ENCODE measurements around the gene IGLL5.

- TF ChIP-seq, protein P1, sequence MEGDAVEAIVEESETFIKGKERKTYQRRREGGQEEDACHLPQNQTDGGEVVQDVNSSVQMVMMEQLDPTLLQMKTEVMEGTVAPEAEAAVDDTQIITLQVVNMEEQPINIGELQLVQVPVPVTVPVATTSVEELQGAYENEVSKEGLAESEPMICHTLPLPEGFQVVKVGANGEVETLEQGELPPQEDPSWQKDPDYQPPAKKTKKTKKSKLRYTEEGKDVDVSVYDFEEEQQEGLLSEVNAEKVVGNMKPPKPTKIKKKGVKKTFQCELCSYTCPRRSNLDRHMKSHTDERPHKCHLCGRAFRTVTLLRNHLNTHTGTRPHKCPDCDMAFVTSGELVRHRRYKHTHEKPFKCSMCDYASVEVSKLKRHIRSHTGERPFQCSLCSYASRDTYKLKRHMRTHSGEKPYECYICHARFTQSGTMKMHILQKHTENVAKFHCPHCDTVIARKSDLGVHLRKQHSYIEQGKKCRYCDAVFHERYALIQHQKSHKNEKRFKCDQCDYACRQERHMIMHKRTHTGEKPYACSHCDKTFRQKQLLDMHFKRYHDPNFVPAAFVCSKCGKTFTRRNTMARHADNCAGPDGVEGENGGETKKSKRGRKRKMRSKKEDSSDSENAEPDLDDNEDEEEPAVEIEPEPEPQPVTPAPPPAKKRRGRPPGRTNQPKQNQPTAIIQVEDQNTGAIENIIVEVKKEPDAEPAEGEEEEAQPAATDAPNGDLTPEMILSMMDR (conservative IDR thresholded peaks at IDR 0.05; ENCODE audit: low read length) = no peak
- no peak for TF ChIP-seq EZH2phosphoT487 (IDR thresholded peaks at IDR 0.05; ENCODE audit: borderline replicate concordance)
Measured at GRCh38 chr22:22912135-22912987, 24.7 kb downstream of the IGLL5 start.
